H1 (cell line): Measurements from ENCODE around the gene AGAP1.

Experiments
- CTCF ChIP-seq, 3 experiments: IDR thresholded peaks; 1 replicate in 2 of 3; 2 replicates in 1 of 3; pipeline versions ENCODE4 v1.5.1 to v1.6.1; 2011; ENCODE audit warnings: low read length in 3 of 3, mild to moderate bottlenecking in 3 of 3, inconsistent platforms in 2 of 3, low read depth in 1 of 3, moderate library complexity in 1 of 3; ENCODE audit not compliant: insufficient read depth in 1 of 3; ENCODE audit errors: control extremely low read depth in 1 of 3
- MAFK ChIP-seq: IDR thresholded peaks from 2 replicates; pipeline ENCODE4 v1.6.1; 2012; ENCODE audit warnings: low read depth, mild to moderate bottlenecking, improper control_type of control experiment, low read length
- SP2 ChIP-seq: IDR thresholded peaks from 2 replicates; pipeline ENCODE4 v1.6.1; 2012; ENCODE audit warnings: mild to moderate bottlenecking, low read length, inconsistent platforms

- TF ChIP-seq SP2 (no peak), CTCF (IDR thresholded peaks at IDR 0.05; ENCODE audit: control extremely low read depth in 1 of 3, insufficient read depth in 1 of 3, low read depth in 1 of 3, low read length in 3 of 3) (no peak), MAFK (no peak)
Observed at GRCh38 chr2:235757212-235757611, 263.4 kb downstream of the AGAP1 start.
